Measurements from ENCODE around the gene ZNF350. TPM values are rescaled to one million over a fixed set of nuclear protein-coding genes. Genes with fewer than 3 reads are reported as not detected.

ZNF350 gene
- total and polyA plus RNA-seq, 2 of the 13 experiments (the other 11 are each of a cell fraction or from before 2014, with no cell fraction given): 3.7 to 6.9 TPM

DNA sequence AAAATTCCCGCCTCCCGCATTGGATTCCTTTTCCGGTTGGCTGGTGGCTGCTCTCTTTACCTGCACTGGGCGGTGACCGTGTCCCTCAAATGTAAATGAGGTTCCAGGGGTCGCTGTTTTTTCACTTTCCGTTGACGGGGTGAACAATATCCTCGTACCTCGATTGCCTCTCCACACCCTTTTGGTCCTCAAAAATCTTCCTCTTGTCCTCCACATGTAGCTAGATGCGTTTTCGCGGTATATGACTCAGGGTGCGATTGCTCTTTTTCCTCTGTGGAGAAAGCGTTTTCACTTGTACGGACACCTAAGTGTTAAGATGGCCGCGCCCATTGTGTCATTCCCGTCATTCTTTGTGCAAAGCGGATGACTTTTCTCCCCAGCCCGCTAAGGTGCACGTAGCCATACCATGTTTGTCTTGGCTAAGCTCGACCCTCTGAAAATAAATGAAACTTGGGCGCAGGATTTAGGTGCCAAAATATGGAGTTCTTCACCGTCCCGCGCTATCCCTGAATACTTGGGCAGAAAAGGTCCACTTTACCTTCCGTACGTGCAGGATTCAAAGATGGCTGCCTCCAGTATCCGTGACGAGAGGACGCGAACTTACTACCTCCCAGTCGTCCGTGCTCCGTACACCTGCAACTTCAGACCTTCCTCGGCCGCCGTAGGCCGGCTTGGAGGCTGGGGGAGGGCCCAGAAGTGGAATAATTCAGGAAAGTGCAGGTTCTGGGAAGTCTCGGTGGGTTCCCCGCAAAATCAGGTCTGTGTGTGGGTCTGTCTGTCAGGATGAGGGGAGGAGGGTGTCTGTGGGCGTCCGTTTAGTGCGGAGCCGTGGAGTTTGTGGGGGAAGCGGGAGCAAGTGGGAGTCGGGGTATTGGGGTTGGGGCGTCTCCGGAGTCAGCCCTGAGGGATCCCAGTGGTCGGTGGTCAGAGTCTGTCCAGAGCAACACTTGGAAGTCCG is 59.6 kb downstream of the ZNF350 start, which contains the start of gene ZNF613 (continued):
- TF ChIP-seq ZFP82 (CRISPR knock-in tag; IDR thresholded peaks at IDR 0.05; ENCODE audit: borderline replicate concordance) (no peak), HOXA3 (CRISPR knock-in tag; IDR thresholded peaks at IDR 0.05) (peak; percentile 38; the same call in 1 of the 2 replicates), ZNF703 (CRISPR knock-in tag; IDR thresholded peaks at IDR 0.05; ENCODE audit: borderline replicate concordance) (no peak), ZNF329 (CRISPR knock-in tag; IDR thresholded peaks at IDR 0.05; ENCODE audit: low read depth) (no peak), CCAR2 (optimal IDR thresholded peaks at IDR 0.05; ENCODE audit: low read depth, low read length) (no peak), MAF1 (CRISPR knock-in tag; IDR thresholded peaks at IDR 0.05; ENCODE audit: borderline replicate concordance) (0 out of 2 replicates have a peak, but pooled peaks have one; percentile 14), ZNF567 (CRISPR knock-in tag; IDR thresholded peaks at IDR 0.05; ENCODE audit: borderline replicate concordance) (no peak), ZNF816 (CRISPR knock-in tag; IDR thresholded peaks at IDR 0.05; ENCODE audit: borderline replicate concordance) (no peak), KMT2B (CRISPR knock-in tag; IDR thresholded peaks at IDR 0.05) (peak; percentile 88), MXI1 (IDR thresholded peaks at IDR 0.05; ENCODE audit: borderline replicate concordance, low read depth, low read length) (peak; percentile 38; the same call in 1 of the 3 replicates), CC2D1A (CRISPR knock-in tag; IDR thresholded peaks at IDR 0.05) (no peak), ZFP36L2 (CRISPR knock-in tag; IDR thresholded peaks at IDR 0.05) (no peak), TOPORS (CRISPR knock-in tag; IDR thresholded peaks at IDR 0.05) (no peak), ZNF451 (CRISPR knock-in tag; IDR thresholded peaks at IDR 0.05) (0 out of 2 replicates have a peak, but pooled peaks have one; percentile 8), RBM22 (optimal IDR thresholded peaks at IDR 0.05; ENCODE audit: low read length) (no peak), ZNF484 (CRISPR knock-in tag; IDR thresholded peaks at IDR 0.05; ENCODE audit: borderline replicate concordance, low read depth) (no peak), MTA3 (CRISPR knock-in tag; IDR thresholded peaks at IDR 0.05) (no peak), FOXJ3 (CRISPR knock-in tag; IDR thresholded peaks at IDR 0.05; ENCODE audit: borderline replicate concordance) (no peak), PPARG (CRISPR knock-in tag; conservative IDR thresholded peaks at IDR 0.05) (0 out of 2 replicates have a peak, but pooled peaks have one; percentile 13), PCBP2 (optimal IDR thresholded peaks at IDR 0.05; ENCODE audit: low read depth, low read length, poor library complexity, severe bottlenecking) (no peak)
- TF ChIP-seq, protein P1, sequence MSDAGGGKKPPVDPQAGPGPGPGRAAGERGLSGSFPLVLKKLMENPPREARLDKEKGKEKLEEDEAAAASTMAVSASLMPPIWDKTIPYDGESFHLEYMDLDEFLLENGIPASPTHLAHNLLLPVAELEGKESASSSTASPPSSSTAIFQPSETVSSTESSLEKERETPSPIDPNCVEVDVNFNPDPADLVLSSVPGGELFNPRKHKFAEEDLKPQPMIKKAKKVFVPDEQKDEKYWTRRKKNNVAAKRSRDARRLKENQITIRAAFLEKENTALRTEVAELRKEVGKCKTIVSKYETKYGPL (CRISPR knock-in tag; IDR thresholded peaks at IDR 0.05): no peak
- TF ChIP-seq, protein P2, sequence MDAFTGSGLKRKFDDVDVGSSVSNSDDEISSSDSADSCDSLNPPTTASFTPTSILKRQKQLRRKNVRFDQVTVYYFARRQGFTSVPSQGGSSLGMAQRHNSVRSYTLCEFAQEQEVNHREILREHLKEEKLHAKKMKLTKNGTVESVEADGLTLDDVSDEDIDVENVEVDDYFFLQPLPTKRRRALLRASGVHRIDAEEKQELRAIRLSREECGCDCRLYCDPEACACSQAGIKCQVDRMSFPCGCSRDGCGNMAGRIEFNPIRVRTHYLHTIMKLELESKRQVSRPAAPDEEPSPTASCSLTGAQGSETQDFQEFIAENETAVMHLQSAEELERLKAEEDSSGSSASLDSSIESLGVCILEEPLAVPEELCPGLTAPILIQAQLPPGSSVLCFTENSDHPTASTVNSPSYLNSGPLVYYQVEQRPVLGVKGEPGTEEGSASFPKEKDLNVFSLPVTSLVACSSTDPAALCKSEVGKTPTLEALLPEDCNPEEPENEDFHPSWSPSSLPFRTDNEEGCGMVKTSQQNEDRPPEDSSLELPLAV (CRISPR knock-in tag; conservative IDR thresholded peaks at IDR 0.05; ENCODE audit: low read depth): no peak
- TF ChIP-seq, protein P3, sequence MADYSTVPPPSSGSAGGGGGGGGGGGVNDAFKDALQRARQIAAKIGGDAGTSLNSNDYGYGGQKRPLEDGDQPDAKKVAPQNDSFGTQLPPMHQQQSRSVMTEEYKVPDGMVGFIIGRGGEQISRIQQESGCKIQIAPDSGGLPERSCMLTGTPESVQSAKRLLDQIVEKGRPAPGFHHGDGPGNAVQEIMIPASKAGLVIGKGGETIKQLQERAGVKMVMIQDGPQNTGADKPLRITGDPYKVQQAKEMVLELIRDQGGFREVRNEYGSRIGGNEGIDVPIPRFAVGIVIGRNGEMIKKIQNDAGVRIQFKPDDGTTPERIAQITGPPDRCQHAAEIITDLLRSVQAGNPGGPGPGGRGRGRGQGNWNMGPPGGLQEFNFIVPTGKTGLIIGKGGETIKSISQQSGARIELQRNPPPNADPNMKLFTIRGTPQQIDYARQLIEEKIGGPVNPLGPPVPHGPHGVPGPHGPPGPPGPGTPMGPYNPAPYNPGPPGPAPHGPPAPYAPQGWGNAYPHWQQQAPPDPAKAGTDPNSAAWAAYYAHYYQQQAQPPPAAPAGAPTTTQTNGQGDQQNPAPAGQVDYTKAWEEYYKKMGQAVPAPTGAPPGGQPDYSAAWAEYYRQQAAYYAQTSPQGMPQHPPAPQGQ (CRISPR knock-in tag; IDR thresholded peaks at IDR 0.05; ENCODE audit: borderline replicate concordance): no peak

Data from HepG2 (cell line).